Epithelial cell of esophagus (primary cell): ENCODE results near the gene CDK14.

Experiments
- DNase-seq: peaks from one replicate; pipeline ENCODE4 v3.0.0; 2010; ENCODE audit warnings: low read depth
- H3K4me3 ChIP-seq: 2 replicates; pipeline ENCODE4 v1.5.1; 2011; ENCODE audit warnings: mild to moderate bottlenecking, low read length, control low read depth
- TF ChIP-seq, protein P1 (sequence below): IDR thresholded peaks from 2 replicates; pipeline ENCODE4 v1.5.1; 2011; ENCODE audit warnings: low read depth, mild to moderate bottlenecking, low read length, control low read depth, inconsistent platforms; ENCODE audit not compliant: insufficient read depth; ENCODE audit errors: missing control alignments

The CDK14 gene

DNA sequence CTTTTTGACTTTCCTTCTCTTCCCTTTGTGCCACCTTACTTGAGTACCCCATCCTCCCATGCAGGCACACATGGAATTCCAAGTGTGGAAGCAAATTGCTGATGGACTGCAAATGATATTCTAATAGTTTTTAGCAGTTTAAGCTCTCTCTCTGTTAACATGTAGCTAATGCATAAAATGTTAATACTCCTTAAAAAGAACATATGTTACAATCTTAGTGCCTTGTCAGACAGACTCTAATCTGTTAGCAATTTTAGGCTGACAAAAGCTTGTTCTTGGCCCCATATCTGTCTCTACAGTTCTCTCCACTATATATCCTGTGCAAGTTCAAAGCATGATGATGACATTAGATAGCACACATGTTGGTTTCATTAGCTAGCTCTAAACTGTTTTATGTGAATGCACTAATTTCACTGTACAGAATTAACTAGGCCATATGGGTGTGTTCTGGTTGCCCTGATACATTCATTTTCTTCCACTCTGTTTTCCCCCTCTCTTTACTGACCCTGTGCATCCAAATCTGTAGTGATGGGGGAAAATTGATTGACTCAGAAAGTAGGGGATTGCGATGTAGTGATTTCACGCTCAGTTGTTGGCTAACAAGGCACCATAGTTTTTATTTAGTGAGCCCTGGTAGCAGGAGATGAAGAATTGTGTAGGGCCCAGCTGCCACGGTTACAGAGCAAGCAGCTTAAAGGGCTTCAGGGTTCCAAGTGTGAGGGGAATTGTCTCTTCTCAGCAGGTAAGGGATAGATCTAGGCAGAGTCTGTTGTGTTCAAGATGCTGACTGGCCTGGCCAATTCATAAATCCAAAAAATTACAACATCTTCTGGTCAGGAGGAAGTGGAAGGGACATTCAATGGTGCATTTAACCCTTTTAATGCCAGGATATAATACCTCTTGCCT is 553.5 kb downstream of the CDK14 start:
- DNase-seq = no peak
- no peak overlapping the region for H3K4me3 ChIP-seq
- TF ChIP-seq, protein P1, sequence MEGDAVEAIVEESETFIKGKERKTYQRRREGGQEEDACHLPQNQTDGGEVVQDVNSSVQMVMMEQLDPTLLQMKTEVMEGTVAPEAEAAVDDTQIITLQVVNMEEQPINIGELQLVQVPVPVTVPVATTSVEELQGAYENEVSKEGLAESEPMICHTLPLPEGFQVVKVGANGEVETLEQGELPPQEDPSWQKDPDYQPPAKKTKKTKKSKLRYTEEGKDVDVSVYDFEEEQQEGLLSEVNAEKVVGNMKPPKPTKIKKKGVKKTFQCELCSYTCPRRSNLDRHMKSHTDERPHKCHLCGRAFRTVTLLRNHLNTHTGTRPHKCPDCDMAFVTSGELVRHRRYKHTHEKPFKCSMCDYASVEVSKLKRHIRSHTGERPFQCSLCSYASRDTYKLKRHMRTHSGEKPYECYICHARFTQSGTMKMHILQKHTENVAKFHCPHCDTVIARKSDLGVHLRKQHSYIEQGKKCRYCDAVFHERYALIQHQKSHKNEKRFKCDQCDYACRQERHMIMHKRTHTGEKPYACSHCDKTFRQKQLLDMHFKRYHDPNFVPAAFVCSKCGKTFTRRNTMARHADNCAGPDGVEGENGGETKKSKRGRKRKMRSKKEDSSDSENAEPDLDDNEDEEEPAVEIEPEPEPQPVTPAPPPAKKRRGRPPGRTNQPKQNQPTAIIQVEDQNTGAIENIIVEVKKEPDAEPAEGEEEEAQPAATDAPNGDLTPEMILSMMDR = no peak

GRCh38 chr7:91151916-91152315 is 555.8 kb downstream of the CDK14 start:
- TF ChIP-seq, protein P1 = no peak
- no peak for DNase-seq
- no peak overlapping the region for H3K4me3 ChIP-seq

DNA sequence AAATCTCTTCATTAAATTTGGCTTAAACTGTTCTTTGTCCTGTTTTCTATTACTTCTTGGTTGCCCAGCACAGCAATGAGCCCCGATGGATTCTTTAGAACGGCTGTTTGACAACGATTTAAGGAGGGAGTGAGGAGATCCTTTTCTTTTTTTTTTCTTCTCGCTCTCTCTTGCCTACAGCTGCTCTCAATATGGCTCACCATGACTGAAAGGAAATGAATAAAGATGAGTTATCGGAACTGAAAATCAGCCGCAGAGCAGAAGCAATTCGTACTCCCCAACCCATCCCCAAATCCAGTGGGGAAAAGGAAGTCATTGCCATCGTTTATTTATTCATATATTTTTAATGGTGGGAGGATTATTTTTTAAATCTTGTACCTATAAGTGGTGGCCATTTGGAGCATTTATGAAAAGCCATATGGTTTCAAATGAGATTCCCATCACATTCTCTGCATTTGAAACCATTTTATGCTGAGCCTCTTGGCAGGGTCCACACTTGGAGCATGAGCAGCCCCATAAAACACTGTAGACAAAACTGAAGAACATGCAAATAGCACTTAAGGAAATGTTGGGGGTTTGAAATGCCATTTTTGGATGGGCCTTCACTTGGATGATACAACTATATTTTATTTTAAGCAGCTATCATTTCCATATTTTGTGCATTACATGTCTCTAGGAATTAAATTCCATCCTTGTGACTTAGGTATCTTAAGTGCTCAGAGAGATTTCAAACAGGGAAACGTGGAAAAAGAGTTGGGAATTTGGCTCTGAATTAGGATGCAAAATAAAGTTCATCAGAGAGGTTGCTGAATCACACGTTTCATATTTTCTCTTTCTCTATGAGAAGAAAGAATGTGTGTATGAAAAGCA is 560.4 kb downstream of the CDK14 start:
- TF ChIP-seq, protein P1 = no peak
- DNase-seq = no peak
- H3K4me3 ChIP-seq = no peak overlapping the region

- TF ChIP-seq, protein P1 = no peak
- no peak overlapping the region for H3K4me3 ChIP-seq
- no peak for DNase-seq
Measured at GRCh38 chr7:91157579-91158320, 561.6 kb downstream of the CDK14 start.

- TF ChIP-seq, protein P1 = no peak
- no peak overlapping the region for H3K4me3 ChIP-seq
- DNase-seq = no peak
Measured at GRCh38 chr7:91162436-91162835, 566.3 kb downstream of the CDK14 start.

DNA sequence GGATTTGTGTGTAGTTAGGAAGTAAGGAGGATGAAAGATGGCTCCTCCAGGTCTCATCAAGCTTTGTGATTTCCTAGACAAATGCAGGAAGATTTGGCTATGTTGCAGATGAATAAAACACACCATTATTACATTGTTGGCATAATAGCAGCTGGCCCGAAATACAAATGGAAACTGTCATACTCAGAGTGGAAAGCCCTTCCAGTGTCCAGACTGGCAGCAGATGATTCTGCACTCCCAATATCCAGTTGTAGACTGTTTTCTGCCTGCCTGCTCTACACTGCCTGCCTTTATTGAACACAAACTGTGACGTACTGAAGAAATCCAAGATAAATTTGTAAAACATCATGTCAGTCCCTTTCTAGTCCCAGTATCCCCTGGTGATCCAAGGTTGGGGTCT is 568.4 kb downstream of the CDK14 start:
- H3K4me3 ChIP-seq = no peak overlapping the region
- no peak for DNase-seq
- TF ChIP-seq, protein P1 = no peak
